SJCRH30 (cell line): ENCODE results near the gene RGMA. TPM values are rescaled to one million over a fixed set of nuclear protein-coding genes. Genes with fewer than 3 reads are reported as not detected.
"Not testable (repeated sequence)": the region's sequence is repeated elsewhere in the genome, so short reads cannot be mapped to it uniquely, and the experiment has no call there.

Experiments used
- DNase-seq, 2 experiments: peaks; one replicate each; pipeline ENCODE4 v3.0.0-alpha.2; 2015 to 2020
- H3K27ac ChIP-seq: fragments of 250-450 bp; sonication (Bioruptor Pico); 2 replicates; pipeline ENCODE4 v1.5.1; 2020; ENCODE audit warnings: mild to moderate bottlenecking, moderate library complexity
- H3K27me3 ChIP-seq: fragments of 250-450 bp; sonication (Bioruptor Pico); 2 replicates; pipeline ENCODE4 v1.5.1; 2020; ENCODE audit warnings: mild to moderate bottlenecking, moderate library complexity
- H3K36me3 ChIP-seq: fragments of 250-450 bp; sonication (Bioruptor Pico); 2 replicates; pipeline ENCODE4 v1.5.1; 2020; ENCODE audit warnings: mild to moderate bottlenecking, moderate library complexity
- H3K4me1 ChIP-seq: fragments of 250-450 bp; sonication (Bioruptor Pico); 2 replicates; pipeline ENCODE4 v1.5.1; 2020; ENCODE audit warnings: mild to moderate bottlenecking, moderate library complexity
- H3K4me3 ChIP-seq: fragments of 250-450 bp; sonication (Bioruptor Pico); 2 replicates; pipeline ENCODE4 v1.5.1; 2020; ENCODE audit warnings: mild to moderate bottlenecking, moderate library complexity
- H3K9me3 ChIP-seq: fragments of 250-450 bp; sonication (Bioruptor Pico); replicated peaks from 2 replicates; pipeline ENCODE4 v1.5.1; 2020; ENCODE audit warnings: mild to moderate bottlenecking, moderate library complexity
- total RNA-seq: library from RNA; depleted of rRNA; stranded (reverse); fragments of >200 nt; shearing (Covaris generic); gene quantifications from 2 replicates; pipeline ENCODE4 v1.2.3, GENCODE V29; 2014

RGMA gene
- total RNA-seq, 1 experiment from 2014 or later, result 52.7 TPM

GRCh38 chr15:93066224-93066681 lies 22.8 kb downstream of the RGMA start:
- no peak for DNase-seq
- Histone ChIP-seq H3K27me3 (no peaks in the 10 kb centered on the region), H3K4me1 (peaks cover 30% of the 10 kb centered on the region), H3K27ac (no peak overlapping the region), H3K4me3 (no peak overlapping the region), H3K36me3 (peaks cover 61% of the 10 kb centered on the region), H3K9me3 (no peaks in the 10 kb centered on the region)

GRCh38 chr15:93065641-93066045 lies 23.4 kb downstream of the RGMA start:
- no peaks in the 10 kb centered on the region for H3K9me3 ChIP-seq
- peaks cover 31% of the 10 kb centered on the region for H3K4me1 ChIP-seq
- no peak overlapping the region for H3K27ac ChIP-seq
- no peak overlapping the region for H3K4me3 ChIP-seq
- peaks cover 67% of the 10 kb centered on the region for H3K36me3 ChIP-seq
- no peaks in the 10 kb centered on the region for H3K27me3 ChIP-seq
- DNase-seq, result no peak

- no peak for DNase-seq
- H3K4me1 ChIP-seq, result peaks cover 20% of the 10 kb centered on the region
- no peaks in the 10 kb centered on the region for H3K27me3 ChIP-seq
- H3K9me3 ChIP-seq, result no peaks in the 10 kb centered on the region
- peaks cover 72% of the 10 kb centered on the region for H3K36me3 ChIP-seq
- no peak overlapping the region for H3K27ac ChIP-seq
- no peak overlapping the region for H3K4me3 ChIP-seq
Observed at GRCh38 chr15:93063796-93064690, 25.0 kb downstream of the RGMA start.

- Histone ChIP-seq H3K4me3 (no peak overlapping the region), H3K27me3 (no peaks in the 10 kb centered on the region), H3K9me3 (no peaks in the 10 kb centered on the region), H3K27ac (no peak overlapping the region), H3K4me1 (peaks cover 18% of the 10 kb centered on the region), H3K36me3 (peaks cover 72% of the 10 kb centered on the region)
- no peak for DNase-seq
Observed at GRCh38 chr15:93063262-93063671, 25.7 kb downstream of the RGMA start.

GRCh38 chr15:93062628-93063261 lies 26.3 kb downstream of the RGMA start:
- H3K4me3 ChIP-seq, H3K27ac ChIP-seq, H3K27me3 ChIP-seq, DNase-seq, H3K9me3 ChIP-seq: not testable (repeated sequence)
- Histone ChIP-seq H3K36me3 (peaks cover 73% of the 10 kb centered on the region), H3K4me1 (peaks cover 18% of the 10 kb centered on the region)

- Histone ChIP-seq H3K27me3 (no peaks in the 10 kb centered on the region), H3K36me3 (peaks cover 73% of the 10 kb centered on the region), H3K4me1 (peaks cover 9% of the 10 kb centered on the region), H3K27ac (no peak overlapping the region), H3K9me3 (no peaks in the 10 kb centered on the region), H3K4me3 (no peak overlapping the region)
- no peak for DNase-seq
Observed at GRCh38 chr15:93060336-93061248, 28.4 kb downstream of the RGMA start.

- peaks cover 9% of the 10 kb centered on the region for H3K4me1 ChIP-seq
- no peak overlapping the region for H3K4me3 ChIP-seq
- peaks cover 73% of the 10 kb centered on the region for H3K36me3 ChIP-seq
- no peak overlapping the region for H3K27ac ChIP-seq
- DNase-seq, result no peak
- H3K9me3 ChIP-seq, result no peaks in the 10 kb centered on the region
- no peaks in the 10 kb centered on the region for H3K27me3 ChIP-seq
Observed at GRCh38 chr15:93059442-93059841, 29.6 kb downstream of the RGMA start.

- Histone ChIP-seq H3K4me1 (peaks cover 9% of the 10 kb centered on the region), H3K36me3 (peaks cover 72% of the 10 kb centered on the region), H3K27ac (no peak overlapping the region), H3K9me3 (no peaks in the 10 kb centered on the region), H3K27me3 (no peaks in the 10 kb centered on the region), H3K4me3 (no peak overlapping the region)
- DNase-seq, result no peak
Observed at GRCh38 chr15:93058904-93059427, 30.0 kb downstream of the RGMA start.

- DNase-seq, result no peak
- no peaks in the 10 kb centered on the region for H3K27me3 ChIP-seq
- peaks cover 9% of the 10 kb centered on the region for H3K4me1 ChIP-seq
Observed at GRCh38 chr15:93058128-93058527, 30.9 kb downstream of the RGMA start.

GRCh38 chr15:93057618-93058017 lies 31.4 kb downstream of the RGMA start:
- Histone ChIP-seq H3K4me1 (peaks cover 9% of the 10 kb centered on the region), H3K9me3 (no peaks in the 10 kb centered on the region), H3K4me3 (no peak overlapping the region), H3K27ac (no peak overlapping the region), H3K36me3 (peaks cover 72% of the 10 kb centered on the region), H3K27me3 (no peaks in the 10 kb centered on the region)
- DNase-seq, result no peak

More at GRCh38 chr15:93058128-93058527, 30.9 kb downstream of the RGMA start:
- peaks cover 68% of the 10 kb centered on the region for H3K36me3 ChIP-seq
- no peaks in the 10 kb centered on the region for H3K9me3 ChIP-seq
- no peak overlapping the region for H3K27ac ChIP-seq
- no peak overlapping the region for H3K4me3 ChIP-seq

GRCh38 chr15:93056836-93057235 lies 32.2 kb downstream of the RGMA start:
- Histone ChIP-seq H3K36me3 (peaks cover 80% of the 10 kb centered on the region), H3K9me3 (no peaks in the 10 kb centered on the region), H3K27ac (no peak overlapping the region), H3K27me3 (no peaks in the 10 kb centered on the region), H3K4me3 (no peak overlapping the region), H3K4me1 (peaks cover 9% of the 10 kb centered on the region)
- DNase-seq, result no peak

- DNase-seq, result no peak
- Histone ChIP-seq H3K27me3 (no peaks in the 10 kb centered on the region), H3K4me3 (no peak overlapping the region), H3K36me3 (peaks cover 86% of the 10 kb centered on the region), H3K27ac (no peak overlapping the region), H3K9me3 (no peaks in the 10 kb centered on the region), H3K4me1 (no peaks in the 10 kb centered on the region)
Observed at GRCh38 chr15:93055211-93055610, 33.8 kb downstream of the RGMA start.

- Histone ChIP-seq H3K9me3 (no peaks in the 10 kb centered on the region), H3K27ac (no peak overlapping the region), H3K4me1 (no peaks in the 10 kb centered on the region), H3K27me3 (no peaks in the 10 kb centered on the region), H3K4me3 (no peak overlapping the region), H3K36me3 (peaks cover 90% of the 10 kb centered on the region)
- no peak for DNase-seq
Observed at GRCh38 chr15:93052090-93052879, 36.7 kb downstream of the RGMA start.
